HEK293T (cell line): ENCODE results near the gene LAPTM4A.
"Not testable (repeated sequence)": the region's sequence is repeated elsewhere in the genome, so short reads cannot be mapped to it uniquely, and the experiment has no call there.

Experiments
- CTCF ChIA-PET: fragments of 350-600 bp; formaldehyde crosslinking; extraction: SDS; loops from one replicate; lab custom pipeline; 2021; ENCODE audit warnings: antibody characterized with exemption, inconsistent platforms; lab: Yijun Ruan, JAX
- POLR2A ChIA-PET: fragments of 350-600 bp; formaldehyde crosslinking; extraction: SDS; loops from one replicate; lab custom pipeline; 2020; ENCODE audit warnings: antibody characterized with exemption, inconsistent platforms; lab: Yijun Ruan, JAX
- DNase-seq: peaks from one replicate; pipeline ENCODE4 v3.0.0; 2012; ENCODE audit warnings: mixed read lengths; ENCODE audit errors: extremely low spot score
- ARNT ChIP-seq: fragments of 450-650 bp; IDR thresholded peaks from 2 replicates; pipeline ENCODE4 v1.6.1; 2017; ENCODE audit warnings: mild to moderate bottlenecking
- BHLHE40 ChIP-seq: fragments of 450-650 bp; IDR thresholded peaks from 2 replicates; pipeline ENCODE4 v1.6.1; 2016; ENCODE audit warnings: mild to moderate bottlenecking, moderate library complexity, borderline replicate concordance
- CTBP1 ChIP-seq: fragments of 450-650 bp; IDR thresholded peaks from 2 replicates; pipeline ENCODE4 v1.6.1; 2016; ENCODE audit warnings: borderline replicate concordance
- ELF4 ChIP-seq: fragments of 450-650 bp; IDR thresholded peaks from 2 replicates; pipeline ENCODE4 v1.6.1; 2017; ENCODE audit warnings: antibody characterized with exemption
- FOXA1 ChIP-seq: fragments of 450-650 bp; IDR thresholded peaks from 2 replicates; pipeline ENCODE4 v1.6.1; 2016; ENCODE audit warnings: mild to moderate bottlenecking
- FOXK2 ChIP-seq: fragments of 450-650 bp; IDR thresholded peaks from 2 replicates; pipeline ENCODE4 v1.6.1; 2016; ENCODE audit warnings: mild to moderate bottlenecking
- FOXM1 ChIP-seq: fragments of 450-650 bp; IDR thresholded peaks from 2 replicates; pipeline ENCODE4 v1.6.1; 2017; ENCODE audit warnings: mild to moderate bottlenecking, borderline replicate concordance
- HDGF ChIP-seq: fragments of 450-650 bp; IDR thresholded peaks from 2 replicates; pipeline ENCODE4 v1.6.1; 2017; ENCODE audit warnings: antibody characterized with exemption, borderline replicate concordance
- L3MBTL2 ChIP-seq: fragments of 450-650 bp; conservative IDR thresholded peaks from 2 replicates; pipeline ENCODE4 v1.6.1; 2016; ENCODE audit warnings: mild to moderate bottlenecking
- LEF1 ChIP-seq: fragments of 450-650 bp; IDR thresholded peaks from 2 replicates; pipeline ENCODE4 v1.6.1; 2017; ENCODE audit warnings: mild to moderate bottlenecking, borderline replicate concordance
- NFRKB ChIP-seq: fragments of 450-650 bp; IDR thresholded peaks from 2 replicates; pipeline ENCODE4 v1.6.1; 2016; ENCODE audit warnings: mild to moderate bottlenecking, moderate library complexity
- SP1 ChIP-seq: fragments of 450-650 bp; IDR thresholded peaks from 2 replicates; pipeline ENCODE4 v1.6.1; 2017
- SUZ12 ChIP-seq: fragments of 450-650 bp; IDR thresholded peaks from 2 replicates; pipeline ENCODE4 v1.6.1; 2016; ENCODE audit warnings: mild to moderate bottlenecking
- TARDBP ChIP-seq: fragments of 450-650 bp; IDR thresholded peaks from 2 replicates; pipeline ENCODE4 v1.6.1; 2016
- ZNF384 ChIP-seq: fragments of 450-650 bp; IDR thresholded peaks from 2 replicates; pipeline ENCODE4 v1.6.1; 2016
- TF ChIP-seq, protein P1 (sequence below): fragments of 450-650 bp; IDR thresholded peaks from 2 replicates; pipeline ENCODE4 v1.6.1; 2016

Gene LAPTM4A

DNA sequence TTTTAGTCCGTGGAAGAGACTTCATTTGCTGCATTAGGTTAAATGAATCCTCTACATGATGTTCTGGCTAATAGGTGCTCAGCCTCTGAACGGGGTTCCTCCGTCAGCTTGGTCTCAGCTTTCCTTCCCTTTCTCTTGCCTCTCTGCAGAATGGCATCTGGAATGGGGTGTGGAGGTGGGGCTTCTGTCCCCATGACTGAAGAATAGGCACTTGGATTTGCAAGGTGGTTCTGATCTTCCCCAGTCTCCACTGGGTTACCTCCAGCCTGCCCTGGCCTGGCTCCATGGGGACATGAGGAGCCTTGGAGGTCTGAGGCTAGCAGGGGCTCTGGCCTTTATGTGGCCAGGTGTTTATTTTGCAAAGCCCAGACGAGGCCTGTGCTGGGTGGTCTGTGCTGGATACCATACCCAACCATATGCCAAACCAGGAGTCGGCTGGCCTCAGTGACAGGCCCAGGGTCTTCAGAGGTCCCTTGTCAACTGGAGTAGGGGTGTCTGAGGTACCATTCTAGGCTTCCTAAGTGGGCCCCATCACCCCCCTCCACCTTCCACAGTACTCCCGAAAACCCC, 28.2 kb upstream of the LAPTM4A start:
- DNase-seq, result no peak
- ChIA-PET CTCF (no interaction called here), POLR2A (no interaction called here)
- TF ChIP-seq BHLHE40 (no peak), L3MBTL2 (no peak), LEF1 (no peak)

DNA sequence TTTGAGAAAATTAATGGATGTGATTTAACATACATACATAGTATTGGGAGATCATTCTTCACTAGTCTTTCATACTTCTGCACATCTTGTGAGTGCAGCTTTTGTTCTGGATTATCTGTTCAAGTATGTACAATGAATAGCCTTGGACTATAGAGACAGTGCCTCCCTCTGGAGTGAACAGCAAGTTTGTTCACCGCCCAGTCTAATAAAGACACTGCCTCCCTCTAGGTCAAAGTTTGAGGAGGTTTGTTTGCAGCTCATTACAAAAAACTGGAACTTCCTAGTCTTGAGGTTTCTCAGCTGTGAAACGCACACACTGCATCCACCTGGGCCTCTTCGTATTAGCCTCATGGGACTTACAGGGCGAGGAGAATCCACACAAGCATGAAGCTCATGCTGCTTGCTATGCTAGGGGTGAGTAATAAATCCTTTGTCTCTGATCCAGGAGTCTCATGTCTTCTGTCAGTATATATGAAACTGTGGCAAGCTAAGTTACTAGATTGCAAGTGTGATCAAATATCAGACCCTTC, 26.0 kb upstream of the LAPTM4A start:
- DNase-seq, result no peak
- ChIA-PET CTCF (interaction anchor here (0.6 to 1.7 kb wide), 2 partner anchors 15 to 31 kb away, joined by 3 to 4 read pairs; no protein-coding TSS in a partner anchor), POLR2A (no interaction called here)
- no peak for TF ChIP-seq ELF4
- no peak for TF ChIP-seq SUZ12
- TF ChIP-seq FOXA1, result no peak
- no peak for TF ChIP-seq FOXM1
- TF ChIP-seq LEF1, result no peak
- TF ChIP-seq ARNT, result no peak
- TF ChIP-seq BHLHE40, result no peak
- TF ChIP-seq ZNF384, result no peak
- no peak for TF ChIP-seq NFRKB
- no peak for TF ChIP-seq HDGF
- TF ChIP-seq L3MBTL2, result no peak
- no peak for TF ChIP-seq SP1
- no peak for TF ChIP-seq CTBP1

DNA sequence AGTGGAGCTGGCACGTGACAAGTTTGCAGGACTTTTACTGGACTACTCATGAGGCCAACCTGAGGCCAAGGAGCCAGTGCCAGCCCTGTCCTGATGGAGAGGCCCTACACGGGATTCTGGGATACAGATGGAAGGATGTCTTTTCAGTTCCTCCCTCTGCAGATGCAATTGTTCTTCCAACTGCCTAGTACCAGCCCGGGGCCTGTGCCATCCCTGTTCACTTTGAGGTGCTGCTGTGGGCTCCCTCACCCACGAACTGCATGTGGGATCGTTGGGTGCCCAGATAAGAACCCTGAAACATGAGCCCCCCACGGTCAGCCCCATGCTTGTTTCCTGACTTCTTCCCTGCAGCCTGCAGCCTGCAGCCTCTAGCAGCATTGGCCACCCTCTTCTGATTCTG, 25.3 kb upstream of the LAPTM4A start:
- ChIA-PET POLR2A (no interaction called here), CTCF (interaction anchor here (0.6 kb wide), 1 partner anchor 30 kb away, joined by 3 read pairs; no protein-coding TSS in a partner anchor)

DNA sequence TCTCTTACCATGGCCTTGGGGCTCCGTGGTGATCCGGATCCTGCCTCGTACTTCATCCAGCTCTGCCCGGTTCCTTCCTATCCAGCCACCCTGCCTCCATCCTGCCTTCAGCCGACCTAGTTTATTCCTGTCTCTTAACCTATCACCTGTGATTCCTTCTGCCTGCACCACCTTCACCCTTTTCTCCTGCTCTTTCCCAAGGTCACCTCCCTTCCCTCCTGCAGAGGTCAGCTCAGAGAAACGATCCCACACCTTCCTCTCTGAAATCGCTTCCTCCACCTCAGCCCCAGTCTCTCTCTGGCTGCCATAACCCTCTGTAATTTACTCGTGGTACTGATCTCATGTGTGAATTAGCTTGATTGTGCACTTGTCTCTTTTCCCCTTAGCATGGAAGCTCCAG, 23.5 kb upstream of the LAPTM4A start:
- ChIA-PET CTCF (no interaction called here), POLR2A (no interaction called here)
- TF ChIP-seq ARNT (no peak), ELF4 (no peak), TARDBP (no peak), LEF1 (no peak), CTBP1 (no peak), SUZ12 (no peak), L3MBTL2 (no peak), FOXK2 (no peak), BHLHE40 (no peak)

More for the DNA sequence above, 25.3 kb upstream of the LAPTM4A start:
- DNase-seq, result no peak
- TF ChIP-seq CTBP1 (no peak), FOXM1 (no peak), HDGF (no peak), SUZ12 (no peak), FOXK2 (no peak), ZNF384 (no peak), SP1 (no peak), LEF1 (no peak), ARNT (no peak), TARDBP (no peak), FOXA1 (no peak), L3MBTL2 (no peak), NFRKB (no peak), ELF4 (no peak)

DNA sequence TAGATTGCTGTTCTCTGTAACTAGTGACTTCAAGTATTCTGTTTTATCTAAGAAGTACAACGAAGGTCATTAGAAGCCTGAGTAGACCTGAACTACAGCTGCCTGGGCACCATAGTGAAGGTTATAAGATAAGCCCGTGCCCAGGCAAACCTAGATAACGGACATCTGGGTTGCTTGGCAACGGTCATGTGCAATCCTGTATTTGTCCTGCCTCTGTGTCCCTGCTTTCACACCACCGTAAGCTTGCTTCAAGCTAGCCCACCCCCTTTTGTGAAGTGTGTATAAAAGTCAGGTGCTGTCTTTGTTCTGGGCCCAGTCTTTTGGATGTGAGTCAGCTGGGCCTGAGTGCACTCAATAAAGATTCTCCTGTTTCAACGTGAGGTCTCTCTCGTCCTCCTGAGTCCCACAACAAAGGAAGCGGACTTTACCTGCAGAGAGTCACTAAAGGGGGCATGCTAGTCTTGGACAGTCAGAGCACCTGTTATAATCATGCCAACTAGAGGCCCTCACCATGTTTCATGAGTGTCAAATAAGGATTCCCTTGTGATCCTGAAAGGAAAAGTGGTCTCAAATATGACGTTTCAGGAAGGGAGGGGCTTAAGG, 22.7 kb upstream of the LAPTM4A start:
- CTCF ChIA-PET, POLR2A ChIA-PET, DNase-seq: not testable (repeated sequence)

More for the DNA sequence above, 23.5 kb upstream of the LAPTM4A start:
- no peak for DNase-seq

DNA sequence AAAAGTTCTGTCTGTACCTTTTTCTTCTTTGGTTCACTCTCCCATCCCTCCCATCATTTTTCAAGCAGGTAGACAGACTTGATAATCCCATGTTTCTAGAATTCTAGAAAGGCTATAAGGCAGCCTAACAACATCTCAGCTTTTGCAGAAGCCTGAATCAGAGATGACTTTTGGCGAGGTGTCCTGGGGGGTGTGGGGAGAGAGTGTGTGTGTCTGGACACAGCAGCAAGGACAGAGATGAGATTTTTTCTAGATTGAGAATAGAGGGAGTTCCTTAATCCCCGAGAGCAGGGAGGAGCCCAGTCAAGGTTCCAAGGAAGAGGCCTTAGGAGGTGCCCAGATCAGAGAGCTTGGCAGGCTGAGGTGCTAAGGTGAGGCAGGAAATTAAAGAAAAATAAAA, 22.0 kb upstream of the LAPTM4A start:
- ChIA-PET POLR2A (no interaction called here), CTCF (no interaction called here)
- no peak for TF ChIP-seq SUZ12
- no peak for DNase-seq

DNA sequence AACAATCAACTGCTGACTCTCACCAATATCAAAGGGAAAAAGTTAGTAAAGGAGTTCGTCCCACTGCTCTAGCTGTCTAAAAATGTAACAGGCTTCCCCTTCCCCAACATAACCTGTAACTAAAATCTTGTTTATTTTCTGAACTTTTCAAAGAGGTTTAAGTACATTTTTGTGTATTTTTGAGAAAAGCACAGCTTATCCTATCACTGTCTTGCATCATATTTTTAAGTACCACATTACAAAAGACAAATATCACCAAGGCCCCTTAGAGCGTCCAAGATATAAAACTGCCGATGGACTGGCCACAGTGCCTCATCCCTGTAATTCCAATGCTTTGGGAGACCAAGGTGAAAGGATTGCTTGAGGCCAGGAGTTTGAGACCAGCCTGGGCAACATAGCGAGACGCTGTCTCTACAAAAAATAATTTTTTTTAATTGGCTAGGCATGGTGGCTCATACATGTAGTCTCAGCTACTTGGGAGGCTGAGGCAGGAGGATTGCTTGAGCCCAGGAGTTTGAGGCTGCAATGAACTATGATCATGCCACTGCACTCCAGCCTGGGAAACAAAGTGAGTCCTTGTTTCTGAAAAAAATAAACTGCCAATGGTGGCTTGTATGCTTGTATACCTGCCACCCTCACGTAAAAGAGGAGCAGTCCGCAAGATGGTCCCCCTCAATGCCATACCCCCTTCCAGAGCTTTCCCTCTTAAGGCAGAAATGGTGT, 21.2 kb upstream of the LAPTM4A start:
- ChIA-PET POLR2A (no interaction called here), CTCF (no interaction called here)
- TF ChIP-seq ELF4 (no peak), FOXA1 (no peak), L3MBTL2 (no peak), TARDBP (no peak), NFRKB (no peak), ARNT (no peak), BHLHE40 (no peak), HDGF (no peak), ZNF384 (no peak), FOXK2 (no peak)
- TF ChIP-seq, protein P1, sequence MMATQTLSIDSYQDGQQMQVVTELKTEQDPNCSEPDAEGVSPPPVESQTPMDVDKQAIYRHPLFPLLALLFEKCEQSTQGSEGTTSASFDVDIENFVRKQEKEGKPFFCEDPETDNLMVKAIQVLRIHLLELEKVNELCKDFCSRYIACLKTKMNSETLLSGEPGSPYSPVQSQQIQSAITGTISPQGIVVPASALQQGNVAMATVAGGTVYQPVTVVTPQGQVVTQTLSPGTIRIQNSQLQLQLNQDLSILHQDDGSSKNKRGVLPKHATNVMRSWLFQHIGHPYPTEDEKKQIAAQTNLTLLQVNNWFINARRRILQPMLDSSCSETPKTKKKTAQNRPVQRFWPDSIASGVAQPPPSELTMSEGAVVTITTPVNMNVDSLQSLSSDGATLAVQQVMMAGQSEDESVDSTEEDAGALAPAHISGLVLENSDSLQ, result no peak
- no peak for DNase-seq
